HG03159 (cell line): ENCODE data around the gene SLC25A48.
"Not testable (repeated sequence)": the region's sequence is repeated elsewhere in the genome, so short reads cannot be mapped to it uniquely, and the experiment has no call there.

Source experiments
- ATAC-seq: cut with Tn5 transposase; IDR thresholded peaks from one replicate; pipeline ENCODE4 v1.9.1; 2021; ENCODE audit warnings: mild to moderate bottlenecking, moderate library complexity; ENCODE audit not compliant: unreplicated experiment

SLC25A48 gene

GRCh38 chr5:135857630-135858311 lies 23.3 kb downstream of the SLC25A48 start:
- ATAC-seq, result no peak

GRCh38 chr5:135859186-135859585 lies 24.7 kb downstream of the SLC25A48 start:
- not testable (repeated sequence) for ATAC-seq

GRCh38 chr5:135859641-135860040 lies 25.2 kb downstream of the SLC25A48 start:
- ATAC-seq, result no peak

GRCh38 chr5:135861641-135862040 lies 27.2 kb downstream of the SLC25A48 start:
- ATAC-seq, result no peak

GRCh38 chr5:135862086-135862485 lies 27.6 kb downstream of the SLC25A48 start:
- ATAC-seq, result no peak

GRCh38 chr5:135862744-135863143 lies 28.3 kb downstream of the SLC25A48 start:
- ATAC-seq, result no peak

- no peak for ATAC-seq
Observed at GRCh38 chr5:135864503-135865435, 30.3 kb downstream of the SLC25A48 start.

GRCh38 chr5:135866016-135866415 lies 31.6 kb downstream of the SLC25A48 start:
- ATAC-seq, result no peak

GRCh38 chr5:135867599-135867998 lies 33.1 kb downstream of the SLC25A48 start:
- no peak for ATAC-seq

GRCh38 chr5:135868681-135869080 lies 34.2 kb downstream of the SLC25A48 start:
- ATAC-seq, result no peak

- no peak for ATAC-seq
Observed at GRCh38 chr5:135869276-135869675, 34.8 kb downstream of the SLC25A48 start.

- no peak for ATAC-seq
Observed at GRCh38 chr5:135869935-135870334, 35.5 kb downstream of the SLC25A48 start.

GRCh38 chr5:135871268-135871915 lies 36.9 kb downstream of the SLC25A48 start:
- no peak for ATAC-seq

- no peak for ATAC-seq
Observed at GRCh38 chr5:135873831-135874230, 39.4 kb downstream of the SLC25A48 start.

- no peak for ATAC-seq
Observed at GRCh38 chr5:135874461-135874860, 40.0 kb downstream of the SLC25A48 start.

- ATAC-seq, result no peak
Observed at GRCh38 chr5:135875567-135875966, 41.1 kb downstream of the SLC25A48 start.

- ATAC-seq, result no peak
Observed at GRCh38 chr5:135876146-135876545, 41.7 kb downstream of the SLC25A48 start.

GRCh38 chr5:135877570-135878155 lies 43.2 kb downstream of the SLC25A48 start:
- no peak for ATAC-seq

- ATAC-seq, result no peak
Observed at GRCh38 chr5:135878156-135878620, 43.7 kb downstream of the SLC25A48 start.

GRCh38 chr5:135879591-135879990 lies 45.1 kb downstream of the SLC25A48 start:
- no peak for ATAC-seq

GRCh38 chr5:135880278-135880677 lies 45.8 kb downstream of the SLC25A48 start:
- no peak for ATAC-seq
